Cardiac muscle cell (in vitro differentiated cells and primary cell): ENCODE data around the gene CCDC134. TPM values are rescaled to one million over a fixed set of nuclear protein-coding genes. Genes with fewer than 3 reads are reported as not detected.

ENCODE experiments used
- DNase-seq, 2 donors: peaks; one replicate each; pipeline versions ENCODE4 v3.0.0 to v3.0.0-alpha.2; 2010 to 2017; ENCODE audit warnings: low read depth in 1 of 2, low spot score in 1 of 2
- H3K27ac ChIP-seq: fragments of 200-600 bp; sonication (generic); 2 replicates; pipeline ENCODE4 v1.5.1; 2016
- H3K27me3 ChIP-seq: fragments of 200-600 bp; sonication (generic); 2 replicates; pipeline ENCODE4 v1.6.0; 2016; ENCODE audit warnings: control low read depth
- H3K36me3 ChIP-seq: fragments of 200-600 bp; sonication (generic); 2 replicates; pipeline ENCODE4 v1.5.1; 2016; ENCODE audit warnings: control low read depth
- H3K4me1 ChIP-seq: fragments of 200-600 bp; sonication (generic); 2 replicates; pipeline ENCODE4 v1.8.1; 2017; ENCODE audit warnings: low read depth, mild to moderate bottlenecking, mixed run types
- H3K4me3 ChIP-seq: fragments of 200-600 bp; sonication (generic); 2 replicates; pipeline ENCODE4 v1.5.1; 2016; ENCODE audit warnings: mild to moderate bottlenecking
- H3K9me3 ChIP-seq: fragments of 200-600 bp; sonication (generic); 2 replicates; pipeline ENCODE4 v1.5.1; 2017; ENCODE audit warnings: low read depth, mild to moderate bottlenecking, control low read depth
- polyA plus RNA-seq: library from polyadenylated mRNA; unstranded; fragments of >200 nt; fragmentation: Nextera tagmentation; extraction: Ambion mirVana; gene quantifications from 2 replicates; pipeline ENCODE4 v1.2.1, GENCODE V29; 2016
- total RNA-seq: library from RNA; depleted of rRNA; stranded (reverse); fragments of >200 nt; gene quantifications from 2 replicates; pipeline ENCODE4 v1.2.3, GENCODE V29; 2016
- TF ChIP-seq, protein P1 (sequence below): IDR thresholded peaks from 2 replicates; pipeline ENCODE4 v1.5.1; 2012; ENCODE audit warnings: low read depth, mild to moderate bottlenecking, low read length

The CCDC134 gene
- total and polyA plus RNA-seq, 2 experiments from 2014 or later: 11.5 to 19.3 TPM

DNA sequence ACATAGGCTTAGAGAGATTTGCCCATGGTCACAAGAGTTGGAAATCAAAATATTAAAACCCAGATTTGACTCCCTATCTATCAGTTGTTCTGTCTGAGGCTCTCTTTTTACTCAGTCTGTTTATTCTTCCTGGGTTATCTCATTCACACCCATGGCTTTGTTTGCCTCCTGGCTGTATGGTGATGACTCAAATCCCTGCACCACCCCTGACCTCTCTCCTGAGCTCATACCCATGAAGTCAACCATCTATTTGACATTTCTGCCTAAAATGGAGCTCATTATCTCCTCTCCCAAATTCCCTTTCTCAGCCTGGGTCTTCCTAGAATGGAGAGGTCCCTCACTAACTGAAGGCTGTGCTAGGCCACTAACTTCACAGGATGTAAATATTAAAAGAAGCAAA, 27.8 kb upstream of the CCDC134 start:
- no peaks in the 10 kb centered on the region for H3K4me1 ChIP-seq
- H3K36me3 ChIP-seq: no peaks in the 10 kb centered on the region
- DNase-seq: no peak
- no peak overlapping the region for H3K4me3 ChIP-seq
- TF ChIP-seq, protein P1, sequence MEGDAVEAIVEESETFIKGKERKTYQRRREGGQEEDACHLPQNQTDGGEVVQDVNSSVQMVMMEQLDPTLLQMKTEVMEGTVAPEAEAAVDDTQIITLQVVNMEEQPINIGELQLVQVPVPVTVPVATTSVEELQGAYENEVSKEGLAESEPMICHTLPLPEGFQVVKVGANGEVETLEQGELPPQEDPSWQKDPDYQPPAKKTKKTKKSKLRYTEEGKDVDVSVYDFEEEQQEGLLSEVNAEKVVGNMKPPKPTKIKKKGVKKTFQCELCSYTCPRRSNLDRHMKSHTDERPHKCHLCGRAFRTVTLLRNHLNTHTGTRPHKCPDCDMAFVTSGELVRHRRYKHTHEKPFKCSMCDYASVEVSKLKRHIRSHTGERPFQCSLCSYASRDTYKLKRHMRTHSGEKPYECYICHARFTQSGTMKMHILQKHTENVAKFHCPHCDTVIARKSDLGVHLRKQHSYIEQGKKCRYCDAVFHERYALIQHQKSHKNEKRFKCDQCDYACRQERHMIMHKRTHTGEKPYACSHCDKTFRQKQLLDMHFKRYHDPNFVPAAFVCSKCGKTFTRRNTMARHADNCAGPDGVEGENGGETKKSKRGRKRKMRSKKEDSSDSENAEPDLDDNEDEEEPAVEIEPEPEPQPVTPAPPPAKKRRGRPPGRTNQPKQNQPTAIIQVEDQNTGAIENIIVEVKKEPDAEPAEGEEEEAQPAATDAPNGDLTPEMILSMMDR: no peak
- H3K9me3 ChIP-seq: no peaks in the 10 kb centered on the region
- no peaks in the 10 kb centered on the region for H3K27me3 ChIP-seq
- no peak overlapping the region for H3K27ac ChIP-seq

DNA sequence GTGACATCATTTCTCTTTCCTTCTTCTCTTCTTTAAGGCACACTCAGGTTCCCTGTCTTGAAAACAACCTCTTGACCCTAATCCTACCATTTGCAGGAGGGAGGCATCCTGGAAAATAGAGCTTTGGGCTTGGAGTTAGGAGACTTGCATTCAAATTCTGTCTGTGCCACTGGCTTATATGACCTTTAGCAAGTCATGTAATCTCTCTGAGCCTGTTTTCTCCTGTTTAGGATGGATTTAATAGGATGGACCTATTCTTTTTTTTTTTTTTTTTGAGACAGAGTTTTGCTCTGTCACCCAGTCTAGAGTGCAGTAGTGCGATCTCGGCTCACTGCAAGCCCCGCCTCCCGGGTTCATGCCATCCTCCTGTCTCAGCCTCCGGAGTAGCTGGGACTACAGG, 25.1 kb upstream of the CCDC134 start:
- H3K27ac ChIP-seq: no peak overlapping the region
- TF ChIP-seq, protein P1: no peak
- H3K4me1 ChIP-seq: no peaks in the 10 kb centered on the region
- DNase-seq: no peak
- no peaks in the 10 kb centered on the region for H3K36me3 ChIP-seq
- no peaks in the 10 kb centered on the region for H3K9me3 ChIP-seq
- H3K4me3 ChIP-seq: no peak overlapping the region
- H3K27me3 ChIP-seq: no peaks in the 10 kb centered on the region

DNA sequence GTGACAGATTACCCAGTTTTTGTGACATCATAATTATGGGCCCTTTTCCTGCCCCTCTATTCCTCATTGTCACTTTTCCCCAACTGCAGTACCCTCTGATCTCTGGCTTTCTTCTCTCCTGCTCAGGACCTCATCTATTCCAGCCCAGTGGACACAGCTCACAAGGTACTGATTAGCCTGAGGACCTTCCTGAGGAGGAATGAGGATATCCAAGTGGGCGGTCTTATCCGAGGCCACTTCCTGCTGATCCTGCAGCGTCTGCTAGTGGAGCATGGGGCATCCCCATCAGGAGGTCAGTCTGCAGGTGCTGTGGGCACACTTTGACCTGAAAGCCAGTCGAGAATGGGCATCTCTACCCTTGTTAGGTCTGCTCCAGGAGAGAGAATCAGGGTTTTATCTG, 24.5 kb upstream of the CCDC134 start:
- Histone ChIP-seq H3K27me3 (no peaks in the 10 kb centered on the region), H3K36me3 (no peaks in the 10 kb centered on the region), H3K9me3 (no peaks in the 10 kb centered on the region), H3K4me1 (no peaks in the 10 kb centered on the region), H3K27ac (no peak overlapping the region), H3K4me3 (no peak overlapping the region)
- TF ChIP-seq, protein P1: no peak
- DNase-seq: peak in 1 of 2 donors; percentile 6

DNA sequence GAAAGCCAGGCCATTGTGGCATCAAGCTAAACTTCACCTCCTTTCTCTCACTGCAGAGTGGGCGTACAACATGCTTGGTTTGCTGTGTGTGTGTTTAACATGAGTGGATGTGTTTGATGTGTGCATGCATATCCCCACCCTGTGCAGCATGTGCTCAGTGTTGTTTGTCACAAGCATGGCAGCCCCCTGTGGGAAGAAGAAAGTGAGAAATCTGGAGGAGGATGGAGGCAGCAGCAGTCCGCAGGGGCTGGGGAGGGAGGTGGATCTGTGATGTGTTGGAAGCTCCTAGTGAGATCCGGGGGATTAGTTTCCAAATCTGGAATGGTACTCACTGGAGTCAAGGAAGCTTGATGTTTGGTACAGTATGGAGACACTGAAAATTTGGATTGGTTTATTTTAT, 24.1 kb upstream of the CCDC134 start:
- Histone ChIP-seq H3K9me3 (no peaks in the 10 kb centered on the region), H3K4me3 (no peak overlapping the region), H3K27ac (no peak overlapping the region), H3K4me1 (no peaks in the 10 kb centered on the region), H3K36me3 (no peaks in the 10 kb centered on the region), H3K27me3 (no peaks in the 10 kb centered on the region)
- DNase-seq: no peak
- TF ChIP-seq, protein P1: no peak

DNA sequence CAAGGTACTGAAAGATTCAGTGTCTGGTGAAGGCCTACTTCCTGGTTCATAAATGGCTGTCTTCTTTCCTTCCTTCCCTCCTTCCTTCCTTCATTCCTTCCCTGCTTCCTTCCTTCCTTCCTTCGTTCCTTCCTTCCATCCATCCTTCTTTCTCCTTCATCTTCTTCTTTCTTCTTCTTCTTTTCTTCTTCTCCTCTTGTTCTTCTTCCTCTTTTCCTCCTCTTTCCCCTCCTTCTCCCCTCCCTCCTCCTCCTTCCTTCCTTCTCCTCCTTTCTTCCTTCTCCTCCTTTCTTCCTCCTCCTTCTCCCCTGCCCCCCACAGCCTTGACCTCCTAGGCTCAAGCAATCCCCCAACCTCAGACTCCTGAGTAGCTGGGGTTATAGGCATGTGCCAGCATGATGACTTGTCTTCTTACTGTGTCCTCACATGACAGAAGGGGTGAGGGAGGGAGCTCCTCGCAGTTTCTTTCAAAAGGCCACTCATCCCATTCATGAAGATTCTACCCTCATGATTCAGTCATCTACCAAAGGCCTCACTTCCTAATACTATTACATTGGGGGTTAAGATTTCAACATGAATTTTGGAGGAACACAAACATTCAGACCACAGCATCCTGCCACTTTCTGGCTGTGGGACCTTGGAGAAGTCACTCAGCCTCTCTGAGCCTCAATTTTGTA, 22.6 kb upstream of the CCDC134 start:
- Histone ChIP-seq H3K9me3 (no peaks in the 10 kb centered on the region), H3K4me1 (no peaks in the 10 kb centered on the region), H3K36me3 (no peaks in the 10 kb centered on the region), H3K27ac (no peak overlapping the region), H3K4me3 (no peak overlapping the region), H3K27me3 (no peaks in the 10 kb centered on the region)
- no peak for DNase-seq
- TF ChIP-seq, protein P1: no peak
